ENCODE results near the gene CDO1.
"Not testable (repeated sequence)": the region's sequence is repeated elsewhere in the genome, so short reads cannot be mapped to it uniquely, and the experiment has no call there.

Gene CDO1

DNA sequence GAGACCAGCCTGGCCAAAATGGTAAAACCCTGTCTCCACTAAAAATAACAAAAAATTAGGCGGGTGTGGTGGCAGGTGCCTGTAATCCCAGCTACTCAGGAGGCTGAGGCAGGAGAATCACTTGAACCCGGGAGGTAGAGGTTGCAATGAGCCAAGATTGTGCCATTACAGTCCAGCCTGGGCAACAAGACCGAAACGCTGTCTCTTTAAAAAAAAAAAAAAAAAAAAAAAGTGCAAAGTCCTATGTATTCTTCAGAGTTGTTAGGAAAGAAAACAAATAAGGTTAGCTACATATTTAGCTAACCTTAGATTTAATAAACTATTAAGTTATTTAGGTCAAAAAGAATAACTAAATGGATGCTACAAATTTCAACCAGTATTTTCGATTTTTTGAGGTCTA, 13.5 kb upstream of the CDO1 start:
- DNase-seq: no peak

DNA sequence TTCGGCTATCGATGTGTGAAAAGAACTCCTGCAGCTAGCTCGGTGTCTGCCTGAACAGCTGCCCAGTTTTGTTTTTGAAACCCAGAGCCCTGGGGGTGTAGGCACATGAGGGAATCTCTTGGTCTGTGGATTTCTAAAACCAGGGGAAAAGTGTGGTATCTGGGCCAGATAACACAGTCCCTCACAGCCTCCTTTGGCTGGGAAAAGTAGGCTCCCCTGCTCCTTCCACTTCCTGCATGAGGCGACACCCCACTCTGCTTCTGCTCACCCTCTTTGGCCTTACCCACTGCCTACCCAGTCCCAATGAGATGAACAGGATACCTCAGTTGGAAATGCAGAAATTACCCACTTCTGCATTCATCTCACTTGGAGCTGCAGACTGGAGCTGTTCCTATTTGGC, 9.5 kb upstream of the CDO1 start:
- no peak for DNase-seq

DNA sequence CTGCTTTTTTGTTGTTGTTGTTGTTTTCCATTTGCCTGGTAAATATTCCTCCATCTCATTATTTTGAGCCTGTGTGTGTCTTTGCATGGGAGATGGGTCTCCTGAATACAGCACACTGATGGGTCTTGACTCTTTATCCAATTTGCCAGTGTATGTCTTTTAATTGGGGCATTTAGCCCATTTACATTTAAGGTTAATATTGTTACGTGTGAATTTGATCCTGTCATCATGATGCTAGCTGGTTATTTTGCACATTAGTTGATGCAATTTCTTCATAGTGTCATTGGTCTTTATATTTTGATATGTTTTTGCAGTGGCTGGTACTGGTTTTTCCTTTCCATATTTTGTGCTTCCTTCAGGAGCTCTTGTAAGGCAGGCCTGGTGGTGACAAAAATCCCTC, 8.5 kb upstream of the CDO1 start:
- DNase-seq: not testable (repeated sequence)

DNA sequence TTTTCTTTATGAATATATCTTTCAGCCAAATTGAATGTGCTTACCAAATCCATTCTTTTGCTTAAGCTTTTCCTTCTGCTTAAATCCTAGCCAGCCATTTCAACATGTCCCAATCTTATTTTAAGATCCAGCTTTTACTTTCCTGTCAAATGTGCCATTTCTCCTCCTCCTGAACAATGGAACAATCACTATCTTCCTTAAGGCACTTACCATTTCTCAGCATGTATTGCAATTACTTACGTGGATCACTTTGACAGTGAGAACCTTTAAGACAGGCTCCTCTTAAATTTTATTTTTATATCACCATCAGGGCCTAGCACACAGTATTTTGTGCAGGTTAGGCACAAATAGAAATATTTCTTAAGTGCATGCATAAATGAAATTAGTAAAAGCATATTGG, 4.4 kb upstream of the CDO1 start:
- DNase-seq: no peak

DNA sequence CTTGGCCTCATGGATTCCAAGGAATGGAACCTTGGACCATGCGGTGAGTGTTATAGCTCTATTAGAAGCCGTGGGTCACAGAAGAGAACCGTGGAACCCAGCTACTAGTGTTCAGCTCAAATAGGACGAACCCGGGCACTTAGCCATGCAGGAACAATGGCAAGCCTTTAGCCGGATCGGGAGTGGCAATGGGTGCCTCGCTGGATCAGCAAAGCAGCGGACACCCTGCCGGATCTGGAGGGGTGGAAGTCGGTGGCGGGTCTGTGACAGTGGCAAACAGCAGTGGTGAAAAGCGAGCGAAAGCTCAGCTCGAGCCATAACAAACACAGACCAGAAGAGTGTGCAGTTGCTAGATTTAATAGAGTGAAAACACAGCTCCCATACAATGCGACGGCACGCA, 2.4 kb upstream of the CDO1 start:
- DNase-seq: no peak

DNA sequence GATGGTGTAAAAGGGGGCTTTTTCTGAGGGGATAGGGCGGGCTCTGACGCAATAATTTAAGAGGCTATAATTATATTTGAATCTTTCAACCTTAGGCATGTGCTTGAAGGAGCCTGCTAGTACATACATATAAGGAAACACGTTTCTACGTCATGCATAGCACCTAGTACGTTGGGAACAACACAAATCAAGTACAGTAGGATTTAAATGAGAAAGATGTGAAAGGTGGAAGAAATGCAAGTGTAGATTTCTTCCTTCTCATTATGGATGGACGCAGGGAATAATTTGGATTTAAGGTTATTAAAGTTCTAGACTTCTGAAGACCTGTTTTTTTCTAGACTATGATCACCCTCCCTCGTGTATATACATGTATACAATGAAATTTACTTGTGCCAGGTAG, 927 bp upstream of the CDO1 start:
- DNase-seq: no peak

DNA sequence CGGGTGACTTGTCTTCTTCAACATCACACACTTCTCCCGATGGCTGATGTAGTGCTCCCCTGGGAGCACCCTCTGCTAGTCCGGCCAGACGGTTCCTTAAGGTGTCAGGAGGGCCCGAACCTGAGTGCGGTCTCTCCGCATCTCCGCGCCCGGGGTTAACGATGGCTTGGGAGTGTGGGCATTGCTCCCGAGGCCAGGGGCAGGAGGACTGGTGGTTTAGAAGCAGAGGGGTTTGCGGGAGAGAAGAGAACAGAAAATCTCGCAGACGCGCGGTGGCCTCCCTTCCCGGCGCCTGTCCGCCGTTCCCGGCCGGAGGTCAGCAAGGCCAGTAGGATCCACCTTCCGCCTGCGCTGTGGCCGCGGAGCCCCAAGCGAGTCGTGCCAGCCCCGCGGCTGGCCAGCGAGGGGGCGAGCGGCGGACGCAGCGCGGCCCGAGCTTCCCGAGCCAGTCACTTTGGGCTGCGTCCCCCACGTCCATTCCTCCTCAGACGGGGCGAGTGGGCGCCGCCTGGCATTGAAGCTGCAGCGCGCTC, 700 bp downstream of the CDO1 start:
- no peak for DNase-seq

DNA sequence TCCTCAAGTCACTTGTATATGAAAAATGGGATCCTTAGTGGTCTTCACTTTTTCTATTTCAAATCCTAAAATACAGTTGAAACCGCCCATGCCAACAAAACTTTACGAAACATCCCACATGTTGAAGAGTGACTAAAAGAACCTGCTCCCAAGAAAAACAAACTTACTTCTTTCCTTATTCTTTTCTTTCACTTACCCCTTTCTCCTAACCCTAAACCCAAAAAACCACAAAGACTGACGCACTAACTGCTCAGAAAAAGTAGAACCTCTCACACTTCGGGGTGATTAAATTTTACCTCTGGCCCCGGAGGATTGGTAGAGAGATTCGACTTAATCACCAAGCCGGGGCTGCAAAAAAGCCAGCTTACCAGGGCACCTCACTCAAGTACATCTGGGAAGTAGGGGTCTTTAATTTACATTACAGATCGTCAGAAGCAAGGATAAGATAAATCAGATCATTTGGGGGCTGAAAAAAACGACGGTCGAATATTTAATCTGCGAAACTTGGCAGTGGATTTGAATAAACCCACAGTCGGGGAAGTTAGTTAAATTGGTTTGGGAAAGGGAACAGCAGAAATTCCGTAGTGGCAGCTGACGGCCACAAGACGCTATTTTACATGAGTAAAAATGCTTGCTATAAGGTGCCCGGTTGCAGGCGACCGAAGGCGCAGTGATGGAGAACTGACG, 1.3 kb downstream of the CDO1 start:
- DNase-seq: no peak

DNA sequence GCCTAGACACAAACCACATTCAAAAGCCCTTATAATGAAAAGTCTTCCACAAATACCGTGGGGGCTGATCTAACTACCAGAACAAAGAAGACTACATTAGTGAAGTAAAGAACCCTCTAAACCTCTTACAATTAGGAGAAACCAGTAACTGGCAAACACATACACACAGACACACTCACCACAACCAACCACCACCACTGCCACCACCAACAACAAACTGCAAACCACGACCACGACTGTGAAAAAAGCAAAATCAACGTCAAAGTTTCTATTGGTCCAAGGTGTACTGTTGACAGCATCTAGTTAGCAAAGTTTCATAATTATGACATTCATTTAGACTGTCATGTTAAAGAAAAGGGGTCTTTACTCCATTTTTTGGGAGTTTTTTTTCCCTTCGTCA, 2.7 kb downstream of the CDO1 start:
- DNase-seq: no peak

DNA sequence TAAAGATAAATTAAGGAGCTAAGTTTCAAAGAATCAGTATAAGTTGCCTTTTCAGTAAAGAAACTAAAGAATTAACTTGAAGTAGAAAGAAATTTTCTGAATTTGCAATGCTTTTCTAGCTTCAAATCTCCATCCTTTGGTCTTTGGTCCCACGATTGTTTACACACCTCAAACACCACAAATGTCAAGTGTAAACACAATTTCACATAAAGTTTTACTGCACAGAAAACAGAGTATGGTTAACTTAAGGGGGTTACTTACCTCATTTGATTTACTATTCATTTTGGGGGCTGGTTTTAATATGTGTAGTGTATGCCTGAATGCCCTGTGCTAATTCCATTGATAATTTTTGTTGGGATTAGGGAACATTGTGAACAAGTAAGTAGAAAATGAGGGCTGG, 4.1 kb downstream of the CDO1 start:
- no peak for DNase-seq

DNA sequence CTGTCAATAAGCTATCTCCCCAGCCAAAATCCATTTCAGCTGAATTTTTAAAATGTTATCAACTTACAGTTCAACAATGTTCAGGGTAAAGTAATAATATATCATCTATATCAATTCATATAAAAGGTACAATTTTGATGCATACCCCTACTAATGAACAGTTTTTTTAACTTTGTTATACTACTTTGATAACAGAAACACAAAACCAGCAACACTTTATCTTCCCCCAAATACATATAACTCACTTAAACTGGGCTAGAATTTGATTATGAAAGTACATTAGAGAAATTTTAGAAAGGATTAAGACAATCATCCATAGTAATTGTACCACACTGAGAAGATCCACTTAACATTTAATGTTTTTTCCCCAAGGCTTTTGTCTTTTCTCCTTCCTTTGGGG, 5.1 kb downstream of the CDO1 start:
- DNase-seq: no peak

DNA sequence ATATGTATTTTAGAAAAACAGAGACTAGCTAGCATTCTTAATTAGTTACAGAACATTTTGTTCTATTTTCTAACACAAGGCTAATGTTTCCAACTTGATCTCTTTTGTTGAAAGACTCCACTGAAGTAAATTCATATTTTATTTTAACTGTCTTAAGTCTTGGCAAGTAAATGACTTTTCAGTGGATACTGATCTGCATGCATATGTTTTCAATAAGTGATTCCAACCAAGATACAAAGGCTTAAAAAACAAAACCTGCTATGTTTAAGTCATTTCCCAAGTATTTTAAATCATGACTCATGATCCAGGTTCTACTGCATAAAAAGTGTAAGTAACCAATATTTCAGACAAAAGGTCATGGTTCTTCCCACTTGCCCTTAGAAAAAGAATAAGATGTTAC, 5.7 kb downstream of the CDO1 start:
- DNase-seq: no peak

DNA sequence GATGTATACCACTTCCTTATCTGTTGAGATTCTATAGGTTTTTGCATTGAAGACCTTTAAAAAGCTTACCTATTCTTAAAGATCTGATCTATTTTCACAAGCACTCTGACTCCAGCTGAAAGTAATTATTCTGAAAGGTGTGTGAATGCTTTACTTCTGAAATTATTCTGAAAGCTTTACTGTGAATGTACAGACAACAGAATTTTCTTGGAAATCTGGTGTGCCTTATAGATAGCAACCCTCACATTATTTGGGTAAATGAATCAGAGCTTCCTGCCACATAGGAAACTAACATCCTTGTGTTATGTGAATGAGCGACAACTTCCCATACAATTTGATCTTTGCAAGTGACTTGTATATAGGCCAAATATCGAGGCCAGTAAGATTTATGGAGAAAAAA, 6.5 kb downstream of the CDO1 start:
- DNase-seq: no peak

DNA sequence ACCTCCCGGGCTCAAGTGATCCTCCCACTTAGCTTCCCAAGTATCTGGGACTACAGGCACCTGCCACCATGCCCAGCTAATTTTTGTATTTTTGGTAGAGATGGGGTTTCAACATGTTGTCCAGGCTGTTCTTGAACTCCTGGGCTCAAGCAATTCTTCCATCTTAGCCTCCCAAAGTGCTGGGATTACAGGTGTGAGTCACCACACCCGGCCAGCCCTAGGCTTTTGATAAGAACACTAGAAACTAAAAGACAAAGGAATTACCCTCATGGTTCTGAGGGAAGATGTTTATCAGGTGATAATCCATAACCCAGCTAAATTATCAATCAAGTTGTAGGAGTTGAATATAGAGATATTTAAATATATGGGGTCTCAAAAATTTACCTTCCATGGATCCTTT, 8.4 kb downstream of the CDO1 start:
- DNase-seq: not testable (repeated sequence)

DNA sequence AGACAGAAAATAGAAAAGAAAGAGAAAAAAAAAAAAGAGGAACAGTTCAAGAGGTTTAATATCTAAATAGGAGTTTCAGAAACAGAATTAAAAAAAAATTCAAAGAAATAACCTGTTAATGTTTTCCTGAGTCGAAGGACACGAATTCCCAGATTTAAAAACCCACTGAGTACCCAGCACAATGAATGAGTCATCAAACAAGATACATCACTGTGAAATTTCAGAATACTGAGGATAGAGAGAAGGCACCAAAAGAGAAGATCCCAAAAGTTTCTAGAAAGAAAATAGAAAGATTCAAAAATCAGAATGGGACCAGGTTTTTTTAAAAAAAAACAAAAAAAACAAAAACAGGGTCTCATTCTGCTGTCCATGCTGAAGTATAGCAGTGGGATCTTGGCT, 8.8 kb downstream of the CDO1 start:
- DNase-seq: no peak

DNA sequence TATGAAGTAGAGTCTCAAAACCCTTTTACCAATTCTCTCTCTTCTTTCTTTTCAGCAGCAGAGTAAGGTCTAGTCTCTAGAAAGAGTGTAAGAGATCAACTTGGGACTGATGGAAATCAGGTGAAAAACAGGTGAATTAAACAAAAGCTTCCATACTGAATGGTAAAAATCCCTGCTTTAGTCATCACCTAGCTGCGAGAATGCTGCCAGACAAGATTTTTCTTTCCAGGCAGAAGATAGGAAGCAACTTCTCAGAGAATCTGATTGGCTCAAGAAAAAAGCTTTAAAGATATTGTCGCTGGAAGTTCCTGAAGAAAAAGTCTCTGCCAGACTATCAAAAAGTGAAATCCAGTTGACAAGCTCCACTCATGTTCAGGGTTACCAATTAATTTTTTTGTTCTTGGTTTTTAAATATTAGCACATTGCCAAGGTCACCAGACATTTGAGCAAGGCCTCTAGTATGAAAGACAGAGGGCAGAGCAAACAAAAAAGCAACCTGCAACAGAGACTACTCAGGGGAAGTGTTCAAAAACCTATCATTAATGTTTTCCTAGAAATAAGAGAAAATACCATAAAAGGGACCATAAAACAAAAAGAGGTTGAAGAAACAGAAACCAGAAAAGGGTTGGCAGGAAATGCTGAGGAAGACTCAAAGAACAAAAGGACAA, 9.3 kb downstream of the CDO1 start:
- DNase-seq: no peak

DNA sequence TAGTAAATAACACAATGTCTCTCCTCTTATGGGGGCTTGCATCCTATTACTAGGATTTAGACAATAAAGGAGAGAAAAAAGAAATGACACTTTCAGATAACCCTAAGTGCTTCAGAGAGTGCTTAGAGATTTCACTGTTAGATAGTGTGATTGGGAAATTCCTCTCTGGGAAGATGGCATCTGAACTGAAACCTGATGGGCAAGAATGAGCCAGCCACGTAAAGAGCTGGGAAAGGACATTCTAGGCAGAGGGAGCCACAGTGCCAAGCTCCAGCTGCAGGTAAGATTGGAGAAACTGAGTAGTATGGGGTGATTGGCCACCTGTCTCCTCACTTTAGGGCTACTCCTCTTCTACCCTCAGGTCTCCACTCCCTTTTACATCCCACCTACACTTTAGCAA, 14.5 kb downstream of the CDO1 start:
- DNase-seq: no peak

DNA sequence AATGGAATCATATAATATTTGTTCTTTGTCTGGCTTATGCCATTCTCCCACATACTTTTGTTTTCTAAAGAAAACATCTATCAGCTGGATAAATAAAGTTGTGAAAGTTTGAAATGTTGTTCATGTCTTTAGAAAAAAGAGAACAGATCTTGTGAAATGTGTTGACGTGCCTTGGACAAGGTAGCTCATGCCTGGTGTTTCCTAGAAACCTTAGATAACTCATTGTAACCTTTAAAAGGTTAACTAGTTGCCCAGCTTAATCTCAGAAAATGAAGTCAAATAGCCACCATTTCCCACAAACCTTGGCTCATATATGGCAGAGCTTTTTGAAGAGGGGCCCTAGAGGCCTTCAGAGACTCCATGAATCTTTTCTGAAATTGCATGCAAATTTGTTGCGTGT, 15.3 kb downstream of the CDO1 start:
- no peak for DNase-seq

DNA sequence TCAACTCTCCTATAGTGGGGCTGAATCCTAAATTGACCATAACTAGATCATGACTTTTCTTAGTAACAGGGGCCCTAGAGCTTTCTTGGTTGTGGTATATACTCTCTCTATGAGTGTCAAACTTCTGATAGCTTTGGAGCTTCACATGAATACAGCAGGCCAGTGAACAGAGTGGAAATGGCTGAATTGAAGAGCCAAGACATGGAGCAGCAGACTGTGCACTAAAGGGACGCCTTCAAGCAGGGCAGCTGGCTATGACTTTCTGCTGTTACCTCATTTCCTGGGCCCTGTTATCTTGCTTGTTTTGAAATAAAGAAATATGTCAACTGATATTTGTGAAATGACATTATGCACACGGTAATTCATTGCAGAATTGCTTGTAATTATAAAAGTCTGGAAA, 16.4 kb downstream of the CDO1 start:
- no peak for DNase-seq

DNA sequence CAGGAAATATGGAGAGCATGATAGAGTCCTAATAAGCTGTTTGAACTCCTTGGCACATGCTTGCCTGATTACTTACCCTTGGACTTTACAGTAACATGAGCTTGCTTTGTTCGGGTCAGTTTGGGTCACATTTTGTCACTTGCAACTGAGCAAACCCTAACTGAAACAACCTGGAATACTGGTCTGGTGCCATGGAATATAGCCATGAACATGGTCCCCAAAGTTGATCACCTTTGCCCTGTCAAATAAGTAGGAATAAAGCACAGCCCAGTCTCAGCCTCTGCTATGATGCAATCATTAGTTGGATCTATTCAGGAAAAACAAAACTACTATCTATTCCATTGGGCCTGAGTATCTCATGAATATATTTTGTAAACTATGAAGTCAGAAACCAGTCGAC, 18.2 kb downstream of the CDO1 start:
- DNase-seq: no peak

DNA sequence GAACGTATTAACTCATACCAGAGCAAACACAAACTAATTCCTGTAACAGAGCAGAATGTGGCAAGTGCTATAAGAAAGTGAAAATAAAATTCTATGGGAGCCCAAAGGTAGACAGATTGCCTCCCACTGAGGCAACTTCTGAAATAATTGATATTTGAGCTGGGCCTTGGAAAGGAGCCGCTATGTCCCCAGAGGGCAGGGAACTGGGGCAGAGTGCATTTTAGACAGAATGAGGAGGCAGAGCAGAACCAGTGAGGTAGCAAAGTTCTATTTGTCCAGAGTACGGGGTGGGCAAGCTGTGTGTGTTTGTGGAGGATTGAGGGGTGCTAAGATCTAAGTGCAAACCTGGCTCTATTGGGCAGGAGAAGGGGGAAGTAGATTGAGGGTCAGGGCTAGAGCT, 19.8 kb downstream of the CDO1 start:
- no peak for DNase-seq

DNA sequence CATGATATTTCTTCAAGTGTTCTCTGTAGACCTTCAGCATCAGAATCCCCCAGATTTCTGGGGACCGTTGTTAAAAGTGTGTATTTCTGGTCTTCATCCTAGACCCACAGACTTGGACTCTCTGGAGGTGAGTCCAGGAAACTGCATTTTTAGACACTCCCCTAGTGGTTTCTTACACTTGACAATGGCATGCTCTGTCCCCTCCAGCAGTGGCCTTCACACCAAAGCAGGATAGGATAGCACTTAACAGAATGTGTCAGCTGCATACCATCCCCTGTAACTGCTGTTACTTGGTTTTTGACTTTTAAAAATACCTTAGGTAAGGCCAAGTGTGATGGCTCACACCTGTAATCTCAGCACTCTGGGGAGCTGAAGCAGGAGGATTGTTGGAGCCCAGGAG, 20.8 kb downstream of the CDO1 start:
- no peak for DNase-seq

DNA sequence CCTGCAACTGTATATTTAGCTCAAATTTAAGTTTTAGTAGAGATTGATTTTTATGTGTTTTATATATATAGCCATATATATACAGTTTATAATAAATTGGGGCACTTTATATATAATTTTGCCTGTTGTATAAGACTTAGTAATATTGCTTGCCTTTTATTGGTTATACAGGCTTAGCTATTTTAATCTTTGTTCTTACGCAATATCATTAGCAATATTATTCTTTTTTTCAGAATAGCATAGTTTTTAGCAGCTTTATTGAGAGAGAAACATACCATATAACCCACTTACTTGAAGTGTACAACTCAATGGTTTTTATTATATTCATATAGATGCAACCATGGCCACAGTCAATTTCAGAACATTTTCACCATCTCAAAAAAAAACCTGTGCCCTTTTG, 28.0 kb downstream of the CDO1 start:
- DNase-seq: no peak

DNA sequence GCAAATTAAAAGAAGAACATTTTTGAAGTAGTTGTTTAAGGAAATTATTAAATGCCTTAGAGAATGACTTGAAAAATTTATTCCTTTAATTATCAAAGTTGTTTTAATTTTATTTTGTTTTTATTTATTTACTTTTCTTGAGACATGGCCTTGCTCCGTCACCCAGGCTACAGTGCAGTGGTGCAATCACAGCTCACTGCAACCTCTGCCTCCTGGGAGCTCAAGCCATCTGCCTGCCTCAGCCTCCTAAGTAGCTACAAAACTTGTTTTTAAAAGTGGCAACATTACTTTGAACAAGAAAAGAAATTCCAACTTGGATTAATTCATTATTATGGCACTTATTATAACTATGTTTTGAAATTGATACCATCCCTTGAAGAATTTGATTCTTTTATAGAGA, 29.0 kb downstream of the CDO1 start:
- DNase-seq: no peak
